Lung microvascular endothelial cell (primary cell): Measurements from ENCODE around the gene PDZD2. TPM values are rescaled to one million over a fixed set of nuclear protein-coding genes. Genes with fewer than 3 reads are reported as not detected.

ENCODE experiments used
- total RNA-seq: library from RNA; depleted of rRNA; stranded (reverse); fragments of >200 nt; gene quantifications from 2 replicates; pipeline ENCODE4 v1.2.1, GENCODE V29; 2014

PDZD2 gene
- total RNA-seq, 1 donor from 2014 or later, result 0.20 TPM

Other genes starting within 250 kb of the PDZD2 start
- gene DROSHA, start 107.0 kb upstream of the PDZD2 start, total RNA-seq, result 28.3 and 43.7 TPM in 2 replicates
- gene C5orf22, start 106.8 kb upstream of the PDZD2 start, total RNA-seq, result 10.2 and 14.7 TPM in 2 replicates